Midbrain (tissue), 1 donor: ENCODE measurements around the gene SELENON.

ENCODE experiments used
- DNase-seq: peaks from one replicate; lab custom pipeline; 2025; lab: John Stamatoyannopoulos, UW

Gene SELENON

GRCh38 chr1:25799935-25800702, at the start of gene SELENON:
Gene SELENON (plus strand): TSS chr1:25800193. CDS start chr1:25800231, 38 bp downstream.
- DNase-seq = peak; percentile 50

GRCh38 chr1:25750923-25751605, 48.9 kb upstream of the SELENON start:
- no peak for DNase-seq

- DNase-seq = no peak
These were observed 45.4 kb upstream of the SELENON start for GRCh38 chr1:25754470-25755181.

- no peak for DNase-seq
These were observed 44.4 kb upstream of the SELENON start for GRCh38 chr1:25755475-25756125.

- DNase-seq = no peak
These were observed 43.8 kb upstream of the SELENON start for GRCh38 chr1:25756215-25756614.

- no peak for DNase-seq
These were observed 42.7 kb upstream of the SELENON start for GRCh38 chr1:25757151-25757845.

- DNase-seq = no peak
These were observed 42.2 kb upstream of the SELENON start for GRCh38 chr1:25757846-25758185.

GRCh38 chr1:25758466-25759070, 41.4 kb upstream of the SELENON start:
- no peak for DNase-seq

- DNase-seq = no peak
These were observed 39.8 kb upstream of the SELENON start for GRCh38 chr1:25760122-25760719.

GRCh38 chr1:25760871-25761270, 39.1 kb upstream of the SELENON start:
- DNase-seq = no peak

GRCh38 chr1:25763493-25763892, 36.5 kb upstream of the SELENON start:
- no peak for DNase-seq

- DNase-seq = no peak
These were observed 34.7 kb upstream of the SELENON start for GRCh38 chr1:25765136-25765922.

- DNase-seq = no peak
These were observed 33.9 kb upstream of the SELENON start for GRCh38 chr1:25765923-25766589.

- no peak for DNase-seq
These were observed 33.1 kb upstream of the SELENON start for GRCh38 chr1:25766721-25767436.

- DNase-seq = no peak
These were observed 32.6 kb upstream of the SELENON start for GRCh38 chr1:25767437-25767770.

- DNase-seq = no peak
These were observed 31.0 kb upstream of the SELENON start for GRCh38 chr1:25768999-25769398.

- DNase-seq = no peak
These were observed 30.2 kb upstream of the SELENON start for GRCh38 chr1:25769625-25770383.

GRCh38 chr1:25770541-25771220, 29.3 kb upstream of the SELENON start:
- no peak for DNase-seq
